ENCODE data around the gene KMT2B.
A peak's percentile ranks its signal among the peaks of the same experiment; 100 is the strongest.

Gene KMT2B

DNA sequence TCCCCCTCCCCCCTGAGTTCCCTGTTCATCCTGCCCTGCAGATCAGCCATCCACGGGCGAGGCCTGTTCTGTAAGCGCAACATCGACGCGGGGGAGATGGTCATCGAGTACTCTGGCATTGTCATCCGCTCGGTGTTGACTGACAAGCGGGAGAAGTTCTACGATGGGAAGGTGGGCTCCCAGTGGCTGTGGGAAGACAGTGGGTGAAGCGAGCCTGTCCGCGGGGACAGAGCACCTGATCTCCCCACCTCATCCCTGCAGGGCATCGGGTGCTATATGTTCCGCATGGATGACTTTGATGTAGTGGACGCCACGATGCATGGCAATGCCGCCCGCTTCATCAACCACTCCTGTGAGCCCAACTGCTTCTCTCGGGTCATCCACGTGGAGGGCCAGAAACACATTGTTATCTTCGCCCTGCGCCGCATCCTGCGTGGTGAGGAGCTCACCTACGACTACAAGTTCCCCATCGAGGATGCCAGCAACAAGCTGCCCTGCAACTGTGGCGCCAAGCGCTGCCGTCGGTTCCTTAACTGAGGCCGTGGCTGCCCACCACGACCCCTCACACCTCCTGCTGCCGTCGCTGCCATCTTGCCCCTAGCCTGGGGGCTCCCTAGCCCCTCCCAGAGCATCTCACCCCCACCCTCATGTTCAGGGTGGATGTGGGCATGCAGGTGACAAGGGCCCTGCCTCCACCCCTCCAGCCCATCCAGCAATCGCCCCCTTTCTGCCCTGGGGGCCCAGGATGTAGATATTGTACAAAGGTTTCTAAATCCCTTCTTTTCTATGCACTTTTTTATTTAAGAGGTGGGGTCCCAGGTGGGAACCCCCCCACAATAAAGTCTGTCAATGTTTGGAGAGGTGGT is 20.5 kb downstream of the KMT2B start:
- H3K27ac Mint-ChIP-seq: no peak overlapping the region
- H3K4me1 Mint-ChIP-seq: peaks cover 30% of the 10 kb centered on the region
- DNase-seq (ENCODE audit: low spot score in 2 of 2): no peak
- no peaks in the 10 kb centered on the region for H3K27me3 Mint-ChIP-seq
- peaks cover 22% of the 10 kb centered on the region for H3K36me3 Mint-ChIP-seq
- H3K4me3 Mint-ChIP-seq: no peak overlapping the region
- no peak for ATAC-seq (ENCODE audit: low read depth)
- H3K9me3 Mint-ChIP-seq: no peaks in the 10 kb centered on the region

DNA sequence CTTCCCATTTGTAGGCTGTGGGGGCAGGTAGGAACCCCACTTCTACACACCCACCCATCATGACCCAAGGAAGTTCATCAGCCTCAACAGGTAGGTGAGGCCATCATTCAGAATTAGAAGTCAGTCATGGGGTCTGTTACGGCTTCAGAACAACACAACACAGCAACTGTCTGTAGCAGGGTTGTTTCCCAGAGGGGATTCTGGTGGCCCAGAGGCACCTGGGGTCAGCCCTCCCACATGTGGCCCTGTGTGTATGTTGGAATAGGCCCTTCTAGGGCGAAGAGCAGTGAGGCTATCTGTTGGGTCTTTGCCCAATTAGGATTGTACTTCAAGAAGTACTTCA is 21.1 kb downstream of the KMT2B start:
- ATAC-seq (ENCODE audit: low read depth): no peak
- Mint-ChIP-seq H3K36me3 (peaks cover 19% of the 10 kb centered on the region), H3K9me3 (no peaks in the 10 kb centered on the region), H3K27me3 (no peaks in the 10 kb centered on the region), H3K4me1 (peaks cover 30% of the 10 kb centered on the region), H3K27ac (no peak overlapping the region), H3K4me3 (peak overlapping the region; percentile 66)
- DNase-seq (ENCODE audit: low spot score in 2 of 2): no peak

DNA sequence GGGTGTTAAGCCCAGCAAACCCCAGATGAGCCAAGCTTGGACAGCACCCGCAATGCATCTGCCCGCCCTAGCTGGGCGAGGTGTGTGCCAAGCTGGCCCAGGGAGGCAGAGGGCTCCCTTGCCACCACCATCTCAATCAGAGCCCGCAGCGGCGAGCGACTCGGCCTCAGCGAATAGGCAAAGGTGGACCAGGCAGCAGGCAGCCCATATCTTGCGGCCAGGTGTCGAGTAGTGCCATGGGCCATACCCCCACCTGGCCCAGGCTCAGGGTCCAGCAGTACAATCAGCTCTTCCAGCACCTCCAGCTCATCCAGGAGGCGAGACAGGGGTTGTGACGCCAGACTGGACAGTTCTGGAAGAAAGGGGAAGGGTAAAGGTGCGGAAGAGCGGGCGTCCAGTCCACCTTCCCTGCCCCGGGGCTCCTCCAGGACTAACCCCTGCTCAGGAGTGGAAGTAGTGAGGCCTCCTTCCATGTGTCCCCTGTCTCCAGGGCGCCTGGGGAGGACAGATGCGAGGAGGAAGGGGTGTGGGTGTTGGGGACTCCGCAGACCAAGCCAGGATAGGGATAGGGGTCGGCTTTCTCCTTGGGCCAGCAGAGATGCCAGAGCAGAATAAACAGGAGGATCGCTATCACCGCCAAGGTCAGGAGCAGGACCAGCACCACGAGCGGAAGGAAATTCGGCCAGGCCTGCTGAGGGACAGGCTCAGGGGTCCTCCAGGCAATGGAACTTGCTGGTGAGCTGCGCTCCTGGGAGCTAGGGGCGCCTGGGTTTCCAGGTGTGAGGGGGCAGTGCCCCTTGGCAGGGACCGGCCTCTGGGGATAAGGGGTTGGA is 21.7 kb downstream of the KMT2B start:
- Mint-ChIP-seq H3K4me3 (peak overlapping the region; percentile 66), H3K36me3 (peaks cover 18% of the 10 kb centered on the region), H3K27ac (no peak overlapping the region), H3K27me3 (no peaks in the 10 kb centered on the region), H3K9me3 (no peaks in the 10 kb centered on the region), H3K4me1 (peaks cover 28% of the 10 kb centered on the region)
- no peak for ATAC-seq (ENCODE audit: low read depth)
- no peak for DNase-seq (ENCODE audit: low spot score in 2 of 2)

DNA sequence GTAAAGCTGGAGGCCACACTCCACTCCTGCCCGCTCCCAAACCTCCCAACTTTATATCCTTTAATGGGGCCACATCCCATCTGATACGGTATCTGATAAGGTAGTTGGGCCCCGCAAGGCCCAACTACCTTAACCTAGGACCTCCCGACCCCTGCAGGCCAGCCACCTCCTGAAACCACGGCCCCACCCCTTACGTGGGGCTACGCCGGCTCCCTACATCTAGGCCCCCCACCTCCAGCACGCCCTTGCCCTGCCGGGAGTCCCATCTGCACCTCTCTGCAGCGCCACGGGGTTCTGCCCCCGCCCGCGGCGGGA is 22.3 kb downstream of the KMT2B start:
- Mint-ChIP-seq H3K36me3 (peaks cover 15% of the 10 kb centered on the region), H3K9me3 (no peaks in the 10 kb centered on the region), H3K27me3 (no peaks in the 10 kb centered on the region), H3K4me3 (peak overlapping the region; percentile 95), H3K27ac (peak overlapping the region; percentile 85), H3K4me1 (peaks cover 28% of the 10 kb centered on the region)
- no peak for DNase-seq (ENCODE audit: low spot score in 2 of 2)
- ATAC-seq (ENCODE audit: low read depth): peak; percentile 3

DNA sequence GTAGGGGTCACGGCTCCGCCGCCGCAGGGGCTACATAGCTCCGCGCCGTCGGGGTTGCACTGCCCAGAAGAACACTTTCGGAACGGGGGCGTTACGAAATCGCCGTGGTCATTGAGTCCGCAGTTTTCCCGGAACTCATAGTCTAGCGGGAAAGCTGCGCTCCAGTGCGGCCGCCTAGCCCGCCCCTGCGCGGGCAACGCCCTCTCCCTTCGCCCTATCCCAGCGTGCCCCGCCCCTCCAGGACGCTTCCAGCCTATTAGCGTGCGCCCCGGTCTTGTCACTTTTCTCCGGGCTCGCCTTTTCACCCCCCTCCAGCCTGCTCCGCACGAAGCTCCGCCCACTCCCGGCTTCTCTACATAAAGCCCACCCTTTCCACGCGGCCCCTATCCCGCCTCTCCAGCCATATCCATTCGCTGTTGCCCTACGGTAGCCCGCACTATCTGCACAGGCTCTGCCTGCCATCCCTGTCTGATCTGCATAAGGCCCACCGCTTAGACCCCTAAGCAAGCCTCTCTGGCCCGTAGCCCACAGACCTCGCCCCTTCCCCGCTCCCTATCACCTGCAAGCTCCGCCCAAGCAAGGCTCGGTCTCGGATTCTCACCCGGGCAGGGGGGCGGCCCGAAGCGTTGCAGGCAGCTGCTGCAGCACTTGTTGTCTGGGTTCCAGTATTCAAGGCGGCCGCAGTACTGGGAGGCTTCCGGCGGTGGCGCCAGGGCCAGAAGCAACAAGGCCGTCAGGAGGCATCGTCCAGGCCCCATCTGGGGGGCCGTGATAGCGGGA is 22.8 kb downstream of the KMT2B start:
- Mint-ChIP-seq H3K4me3 (peak overlapping the region; percentile 95), H3K4me1 (peaks cover 28% of the 10 kb centered on the region), H3K9me3 (no peaks in the 10 kb centered on the region), H3K27me3 (no peaks in the 10 kb centered on the region), H3K36me3 (peaks cover 12% of the 10 kb centered on the region), H3K27ac (peak overlapping the region; percentile 85)
- DNase-seq (ENCODE audit: low spot score in 2 of 2) (peak; percentile 83 to 91), ATAC-seq (ENCODE audit: low read depth) (peak; percentile 59)

DNA sequence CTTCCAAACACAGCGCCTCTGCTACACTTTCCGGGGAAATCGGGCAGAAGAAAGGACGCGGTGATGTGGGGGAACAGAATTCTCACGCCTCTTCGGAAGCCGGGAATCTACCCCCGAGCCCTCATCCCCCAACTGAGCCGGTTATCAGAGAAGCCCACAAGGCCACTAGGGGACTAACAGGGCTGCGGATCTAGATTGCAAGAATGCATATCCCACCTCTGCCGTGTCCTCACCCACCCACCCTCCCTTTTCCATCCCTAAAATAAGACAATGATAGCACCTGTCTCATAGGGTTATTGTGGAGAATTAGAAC is 23.4 kb downstream of the KMT2B start:
- H3K27me3 Mint-ChIP-seq: no peaks in the 10 kb centered on the region
- ATAC-seq (ENCODE audit: low read depth): no peak
- peak overlapping the region; percentile 98 for H3K4me3 Mint-ChIP-seq
- peak overlapping the region; percentile 85 for H3K27ac Mint-ChIP-seq
- no peaks in the 10 kb centered on the region for H3K9me3 Mint-ChIP-seq
- no peak for DNase-seq (ENCODE audit: low spot score in 2 of 2)
- peaks cover 30% of the 10 kb centered on the region for H3K4me1 Mint-ChIP-seq
- peaks cover 11% of the 10 kb centered on the region for H3K36me3 Mint-ChIP-seq

DNA sequence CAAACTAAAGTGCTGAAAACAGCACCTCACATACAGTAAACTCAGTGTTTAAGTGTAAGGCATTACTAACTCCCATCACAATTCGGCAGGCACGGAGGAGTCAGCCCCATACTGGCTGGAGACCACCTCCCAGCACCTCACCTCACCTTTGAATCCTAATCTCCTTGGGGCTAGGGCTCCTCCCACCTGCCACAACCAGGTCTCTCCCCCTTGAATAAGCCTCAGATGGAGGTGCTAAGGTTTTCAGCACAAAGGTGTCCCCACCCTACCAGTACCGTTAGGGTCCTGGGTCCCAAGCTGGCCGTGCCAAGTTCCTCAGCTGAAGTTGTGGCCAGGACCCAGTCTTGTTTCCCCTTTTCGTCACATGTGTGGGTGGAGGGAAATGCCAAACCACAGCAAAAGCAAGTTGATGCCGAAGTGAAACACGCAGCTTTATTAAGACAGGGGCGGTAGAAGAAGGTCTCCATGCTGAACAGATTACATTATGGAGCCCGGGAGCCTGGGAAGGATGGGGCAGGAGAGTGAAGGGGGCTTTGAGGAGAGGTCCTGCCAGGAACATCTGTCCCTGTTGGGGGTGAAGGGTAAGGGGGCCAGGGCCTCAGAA is 24.4 kb downstream of the KMT2B start, which contains the start of gene IGFLR1:
IGFLR1 (minus strand) TSS at position 332 of the 604 bp plus-strand sequence. CDS start 1,272 bp downstream, outside the sequence.
- ATAC-seq (ENCODE audit: low read depth) (peak; percentile 27), DNase-seq (ENCODE audit: low spot score in 2 of 2) (peak; percentile 63 to 79)
- Mint-ChIP-seq H3K4me1 (peaks cover 22% of the 10 kb centered on the region), H3K4me3 (peak within 1 kb of the TSS; percentile 98), H3K9me3 (no peaks in the 10 kb centered on the region), H3K27me3 (no peaks in the 10 kb centered on the region), H3K36me3 (peaks cover 7% of the 10 kb centered on the region), H3K27ac (peak within 1 kb of the TSS; percentile 99)

DNA sequence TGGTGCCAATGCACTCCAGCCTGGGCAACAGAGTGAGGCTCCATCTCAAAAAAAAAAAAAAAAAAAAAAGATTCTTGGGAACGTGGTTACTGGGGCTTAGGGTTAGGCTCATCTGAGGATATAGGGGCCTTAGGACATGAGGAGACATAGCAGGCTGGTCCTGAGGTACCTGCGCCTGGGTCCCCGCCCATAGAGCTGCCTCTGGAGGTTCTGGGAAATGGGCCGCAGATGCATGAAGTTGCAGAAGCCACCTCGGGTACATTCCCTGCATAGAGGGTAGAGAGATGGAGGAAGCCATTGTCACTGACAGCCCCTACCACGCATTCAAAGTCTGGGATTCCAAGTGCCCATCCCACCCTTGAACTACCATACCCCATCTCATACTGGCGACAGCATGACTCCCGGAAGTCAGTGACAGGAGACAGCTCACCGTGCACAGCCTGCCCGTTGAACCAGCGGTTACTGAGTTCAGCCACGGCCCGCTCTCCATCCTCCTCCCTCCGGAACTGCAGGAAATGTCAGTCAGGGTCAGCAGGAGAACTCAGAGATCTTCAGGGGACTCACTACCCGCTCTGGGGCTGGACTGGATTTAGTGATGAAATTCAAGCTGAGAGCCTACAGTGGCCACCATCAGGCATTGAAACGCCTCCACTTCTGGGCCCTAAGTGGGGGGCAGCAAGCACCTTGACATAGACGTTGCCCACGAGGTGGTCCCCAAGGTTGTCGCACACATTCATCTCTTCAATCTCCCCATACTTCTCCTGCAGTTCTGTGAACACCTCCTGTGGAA is 26.0 kb downstream of the KMT2B start:
- no peak for ATAC-seq (ENCODE audit: low read depth)
- peak overlapping the region; percentile 98 for H3K27ac Mint-ChIP-seq
- H3K27me3 Mint-ChIP-seq: no peaks in the 10 kb centered on the region
- peaks cover 5% of the 10 kb centered on the region for H3K36me3 Mint-ChIP-seq
- no peak for DNase-seq (ENCODE audit: low spot score in 2 of 2)
- peak overlapping the region; percentile 96 for H3K4me3 Mint-ChIP-seq
- H3K9me3 Mint-ChIP-seq: no peaks in the 10 kb centered on the region
- H3K4me1 Mint-ChIP-seq: peaks cover 26% of the 10 kb centered on the region

DNA sequence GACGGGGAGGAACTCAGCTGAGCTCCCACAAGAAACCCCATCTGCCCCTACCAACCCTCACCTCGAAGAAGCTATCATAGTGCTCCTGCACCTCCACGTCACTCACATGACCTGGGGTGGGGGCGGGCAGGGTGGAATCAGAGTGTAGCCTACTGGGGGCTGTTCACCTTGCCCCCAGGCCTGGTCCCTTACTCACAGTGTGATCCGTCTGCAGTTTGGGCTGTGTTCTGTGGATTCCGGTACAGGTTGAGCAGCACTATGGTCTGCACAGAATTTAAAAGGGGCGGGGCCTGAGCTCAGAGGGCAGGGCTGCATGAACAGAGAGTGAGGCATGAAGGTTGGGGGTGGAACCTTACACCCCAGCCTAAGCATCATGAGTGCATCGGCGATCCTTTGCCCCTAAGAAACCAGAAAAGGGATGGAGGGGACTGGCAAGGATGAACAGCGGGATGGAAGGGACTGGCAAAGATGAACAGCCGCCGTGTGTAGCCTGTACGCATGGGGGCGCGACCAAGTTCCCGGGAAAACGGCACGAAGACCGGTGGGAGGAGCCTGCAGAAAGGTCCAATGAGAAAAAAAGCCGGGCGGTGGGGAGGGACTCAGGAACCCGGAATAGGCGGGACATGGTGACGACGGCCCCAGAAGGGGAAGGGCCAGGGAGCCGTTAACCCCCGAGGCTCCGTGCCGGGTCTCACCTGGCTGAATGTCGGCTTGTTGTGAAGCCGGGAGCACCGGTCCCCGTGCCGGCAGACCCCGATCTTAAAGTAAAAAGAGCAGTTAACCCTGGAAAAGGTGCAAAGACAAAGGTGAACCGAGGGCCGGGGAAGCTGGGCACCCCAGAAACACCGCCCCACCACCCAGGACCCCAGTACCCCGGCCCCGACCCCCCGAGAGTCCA is 26.9 kb downstream of the KMT2B start:
- H3K4me1 Mint-ChIP-seq: peaks cover 26% of the 10 kb centered on the region
- peak overlapping the region; percentile 96 for H3K4me3 Mint-ChIP-seq
- H3K27me3 Mint-ChIP-seq: no peaks in the 10 kb centered on the region
- H3K36me3 Mint-ChIP-seq: peaks cover 5% of the 10 kb centered on the region
- ATAC-seq (ENCODE audit: low read depth) (peak; percentile 56), DNase-seq (ENCODE audit: low spot score in 2 of 2) (peak; percentile 89 to 90)
- no peaks in the 10 kb centered on the region for H3K9me3 Mint-ChIP-seq
- peak overlapping the region; percentile 98 for H3K27ac Mint-ChIP-seq

DNA sequence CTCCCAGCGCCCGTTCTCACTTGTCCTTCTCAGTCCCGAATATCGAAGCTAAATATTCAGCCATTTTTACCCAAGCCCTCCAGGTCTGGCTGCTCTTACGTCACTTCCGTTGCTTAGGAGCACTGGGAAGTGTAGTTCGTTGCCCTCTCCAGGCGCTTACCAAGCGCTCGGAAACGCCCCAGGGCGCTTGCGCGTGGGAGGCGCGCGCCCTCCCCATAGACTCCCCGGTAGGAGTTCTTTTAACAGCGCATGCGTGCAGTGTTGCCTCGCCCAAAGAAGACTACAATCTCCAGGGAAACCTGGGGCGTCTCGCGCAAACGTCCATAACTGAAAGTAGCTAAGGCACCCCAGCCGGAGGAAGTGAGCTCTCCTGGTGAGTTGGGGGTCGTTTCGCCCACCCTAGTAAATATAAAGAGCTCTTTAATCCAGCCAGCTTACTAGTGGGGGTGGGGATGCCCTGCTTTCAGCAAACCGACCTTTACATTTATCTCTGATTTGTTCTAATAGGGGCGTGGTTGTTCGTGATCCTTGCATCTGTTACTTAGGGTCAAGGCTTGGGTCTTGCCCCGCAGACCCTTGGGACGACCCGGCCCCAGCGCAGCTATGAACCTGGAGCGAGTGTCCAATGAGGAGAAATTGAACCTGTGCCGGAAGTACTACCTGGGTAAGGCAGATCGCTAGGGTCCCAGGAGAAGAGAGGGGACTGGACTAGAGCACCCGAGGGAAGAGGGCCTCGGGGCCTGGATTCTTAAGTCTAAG is 27.7 kb downstream of the KMT2B start, which contains the start of the genes PSENEN and U2AF1L4:
PSENEN (plus strand) TSS at position 324 of the 759 bp plus-strand sequence; CDS start at position 604, 280 bp downstream.
U2AF1L4 (minus strand) TSS at position 91 of the 759 bp plus-strand sequence; CDS start at position 64, 27 bp downstream.
- H3K9me3 Mint-ChIP-seq: no peaks in the 10 kb centered on the region
- peak; percentile 53 for ATAC-seq (ENCODE audit: low read depth)
- H3K27ac Mint-ChIP-seq: peak within 1 kb of the TSS; percentile 98
- H3K27me3 Mint-ChIP-seq: no peaks in the 10 kb centered on the region
- peak within 1 kb of the TSS; percentile 96 for H3K4me3 Mint-ChIP-seq
- DNase-seq (ENCODE audit: low spot score in 2 of 2): peak; percentile 81 to 94
- H3K36me3 Mint-ChIP-seq: peaks cover 6% of the 10 kb centered on the region
- peaks cover 31% of the 10 kb centered on the region for H3K4me1 Mint-ChIP-seq

DNA sequence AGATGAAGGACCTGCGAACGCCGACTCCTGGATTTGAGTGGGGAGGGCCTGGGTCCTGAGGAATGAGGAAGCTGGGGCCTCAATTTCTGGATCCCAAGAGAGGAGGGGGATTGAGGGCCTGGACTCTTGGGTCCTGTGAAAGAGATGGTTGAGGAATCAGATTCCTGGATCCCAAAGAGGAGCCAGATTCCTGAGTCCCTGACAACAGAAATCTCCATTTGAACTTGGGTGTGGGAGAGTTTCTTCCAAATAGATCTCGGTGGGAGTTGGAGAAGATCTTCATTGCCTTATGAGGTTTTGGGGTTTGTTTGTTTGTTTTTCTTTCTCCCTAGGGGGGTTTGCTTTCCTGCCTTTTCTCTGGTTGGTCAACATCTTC is 28.3 kb downstream of the KMT2B start:
- peak overlapping the region; percentile 96 for H3K4me3 Mint-ChIP-seq
- peak overlapping the region; percentile 98 for H3K27ac Mint-ChIP-seq
- DNase-seq (ENCODE audit: low spot score in 2 of 2) (no peak), ATAC-seq (ENCODE audit: low read depth) (no peak)
- H3K27me3 Mint-ChIP-seq: no peaks in the 10 kb centered on the region
- no peaks in the 10 kb centered on the region for H3K9me3 Mint-ChIP-seq
- peaks cover 6% of the 10 kb centered on the region for H3K36me3 Mint-ChIP-seq
- H3K4me1 Mint-ChIP-seq: peaks cover 29% of the 10 kb centered on the region

DNA sequence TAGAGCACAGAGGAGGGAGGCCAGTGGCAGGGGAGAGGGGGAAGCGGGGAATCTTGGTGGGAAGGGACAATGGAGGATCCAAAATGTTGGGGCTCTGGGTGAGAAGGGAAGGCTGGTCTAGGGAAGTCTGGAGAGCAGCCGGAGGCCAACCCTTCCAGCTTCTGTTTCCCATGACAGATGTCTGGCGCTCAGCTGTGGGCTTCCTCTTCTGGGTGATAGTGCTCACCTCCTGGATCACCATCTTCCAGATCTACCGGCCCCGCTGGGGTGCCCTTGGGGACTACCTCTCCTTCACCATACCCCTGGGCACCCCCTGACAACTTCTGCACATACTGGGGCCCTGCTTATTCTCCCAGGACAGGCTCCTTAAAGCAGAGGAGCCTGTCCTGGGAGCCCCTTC is 28.7 kb downstream of the KMT2B start:
- Mint-ChIP-seq H3K36me3 (peaks cover 6% of the 10 kb centered on the region), H3K9me3 (no peaks in the 10 kb centered on the region)
- ATAC-seq (ENCODE audit: low read depth): no peak

More for the DNA sequence above, 28.7 kb downstream of the KMT2B start:
- no peaks in the 10 kb centered on the region for H3K27me3 Mint-ChIP-seq
- H3K4me3 Mint-ChIP-seq: peak overlapping the region; percentile 96
- H3K4me1 Mint-ChIP-seq: peaks cover 29% of the 10 kb centered on the region
- H3K27ac Mint-ChIP-seq: peak overlapping the region; percentile 98
- DNase-seq (ENCODE audit: low spot score in 2 of 2): no peak

Data from memory B cell (primary cell).